Subcutaneous abdominal adipose tissue (tissue), 5 donors: ENCODE data around the gene IGFL2.
"Not testable (repeated sequence)": the region's sequence is repeated elsewhere in the genome, so short reads cannot be mapped to it uniquely, and the experiment has no call there.

Experiments used
- H3K27ac ChIP-seq: one replicate; pipeline ENCODE4 v1.7.0; 2013; ENCODE audit warnings: low read depth, mild to moderate bottlenecking, inconsistent platforms, low read length, moderate library complexity
- H3K27me3 ChIP-seq, 5 donors: one replicate each; pipeline ENCODE4 v1.7.0; 2013; ENCODE audit warnings: low read length in 5 of 5, inconsistent platforms in 1 of 5; ENCODE audit not compliant: control insufficient read depth in 5 of 5, insufficient read depth in 4 of 5
- H3K36me3 ChIP-seq, 5 donors: one replicate each; pipeline ENCODE4 v1.7.0; 2013; ENCODE audit warnings: low read length in 5 of 5; ENCODE audit not compliant: control insufficient read depth in 5 of 5, insufficient read depth in 5 of 5
- H3K4me1 ChIP-seq, 5 donors: one replicate each; pipeline ENCODE4 v1.7.0; 2013; ENCODE audit warnings: low read length in 5 of 5, mild to moderate bottlenecking in 3 of 5, moderate library complexity in 1 of 5; ENCODE audit not compliant: control insufficient read depth in 5 of 5, insufficient read depth in 5 of 5
- H3K4me3 ChIP-seq, 5 donors: one replicate each; pipeline ENCODE4 v1.7.0; 2013; ENCODE audit warnings: low read length in 5 of 5, low read depth in 1 of 5
- H3K9ac ChIP-seq, 5 donors: one replicate each; pipeline ENCODE4 v1.7.0; 2013; ENCODE audit warnings: low read length in 5 of 5, mild to moderate bottlenecking in 4 of 5, moderate library complexity in 3 of 5
- H3K9me3 ChIP-seq, 5 donors: one replicate each; pipeline ENCODE4 v1.7.0; 2013; ENCODE audit warnings: low read length in 5 of 5; ENCODE audit not compliant: control insufficient read depth in 5 of 5
- donor health status: healthy.
- donor health status: healthy.
- donor health status: healthy.
- donor health status: healthy.
- donor health status: healthy.

The IGFL2 gene

DNA sequence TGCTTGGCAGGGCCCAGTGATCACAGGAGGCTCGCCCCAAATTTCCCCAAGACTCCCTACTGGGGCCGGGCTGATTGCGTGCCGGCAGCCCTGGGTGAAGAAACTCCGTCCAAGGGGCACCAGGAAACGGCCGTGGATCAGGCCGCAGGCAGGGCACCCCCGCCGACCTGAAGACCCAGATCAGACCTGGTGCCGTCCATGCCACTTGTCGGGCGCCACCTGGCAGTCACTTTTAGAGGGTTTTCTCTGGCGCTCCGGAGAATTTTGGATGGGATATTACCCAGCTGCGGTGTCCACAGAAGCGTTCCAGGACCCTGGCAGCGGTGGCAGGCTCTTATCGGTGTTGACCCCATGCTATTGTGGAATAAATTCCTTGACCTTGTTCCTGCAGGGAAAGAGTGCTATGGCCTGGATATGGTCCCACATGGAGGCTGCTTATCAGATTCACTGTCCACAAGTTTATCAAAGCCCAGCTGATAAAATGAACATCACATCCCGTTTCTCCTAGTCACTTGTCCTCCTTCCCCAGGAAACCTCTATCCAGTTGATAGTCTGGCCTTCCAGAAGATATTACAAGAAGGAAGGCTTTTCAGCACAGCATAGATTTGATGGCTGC is 38.2 kb downstream of the IGFL2 start:
- peaks cover 0 to 3% (median 0%) of the 10 kb centered on the region in 5 donors for H3K4me1 ChIP-seq
- no peaks in the 10 kb centered on the region for H3K36me3 ChIP-seq
- H3K4me3 ChIP-seq, result no peak overlapping the region

DNA sequence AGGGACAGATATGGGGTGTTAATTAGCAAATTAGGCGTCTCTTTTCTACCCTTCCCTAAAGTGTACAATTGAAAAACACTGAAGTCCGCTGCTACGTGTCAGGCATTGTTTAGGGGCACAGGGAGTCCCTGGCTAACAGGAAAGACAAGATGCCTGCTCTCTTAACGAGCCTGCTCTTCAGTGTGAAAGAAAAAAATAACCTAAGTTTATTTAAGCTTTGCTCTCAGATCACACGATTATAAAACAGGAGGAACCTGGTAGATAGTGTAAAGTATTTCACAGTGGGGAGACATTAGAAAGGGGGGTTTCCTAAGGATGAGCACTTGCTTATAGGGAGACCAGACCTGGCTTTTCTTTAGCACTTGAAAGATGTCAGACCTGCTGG is 38.7 kb downstream of the IGFL2 start:
- no peak overlapping the region for H3K9ac ChIP-seq
- H3K4me3 ChIP-seq, result no peak overlapping the region
- H3K27me3 ChIP-seq, result peaks cover 0 to 21% (median 15%) of the 10 kb centered on the region in 5 donors
- no peaks in the 10 kb centered on the region for H3K9me3 ChIP-seq
- H3K36me3 ChIP-seq, result no peaks in the 10 kb centered on the region
- H3K4me1 ChIP-seq, result peaks cover 0 to 3% (median 0%) of the 10 kb centered on the region in 5 donors
- no peak overlapping the region for H3K27ac ChIP-seq

More for the DNA sequence above, 38.2 kb downstream of the IGFL2 start:
- H3K9me3 ChIP-seq, result no peaks in the 10 kb centered on the region
- peaks cover 0 to 21% (median 14%) of the 10 kb centered on the region in 5 donors for H3K27me3 ChIP-seq
- no peak overlapping the region for H3K9ac ChIP-seq
- H3K27ac ChIP-seq, result no peak overlapping the region

DNA sequence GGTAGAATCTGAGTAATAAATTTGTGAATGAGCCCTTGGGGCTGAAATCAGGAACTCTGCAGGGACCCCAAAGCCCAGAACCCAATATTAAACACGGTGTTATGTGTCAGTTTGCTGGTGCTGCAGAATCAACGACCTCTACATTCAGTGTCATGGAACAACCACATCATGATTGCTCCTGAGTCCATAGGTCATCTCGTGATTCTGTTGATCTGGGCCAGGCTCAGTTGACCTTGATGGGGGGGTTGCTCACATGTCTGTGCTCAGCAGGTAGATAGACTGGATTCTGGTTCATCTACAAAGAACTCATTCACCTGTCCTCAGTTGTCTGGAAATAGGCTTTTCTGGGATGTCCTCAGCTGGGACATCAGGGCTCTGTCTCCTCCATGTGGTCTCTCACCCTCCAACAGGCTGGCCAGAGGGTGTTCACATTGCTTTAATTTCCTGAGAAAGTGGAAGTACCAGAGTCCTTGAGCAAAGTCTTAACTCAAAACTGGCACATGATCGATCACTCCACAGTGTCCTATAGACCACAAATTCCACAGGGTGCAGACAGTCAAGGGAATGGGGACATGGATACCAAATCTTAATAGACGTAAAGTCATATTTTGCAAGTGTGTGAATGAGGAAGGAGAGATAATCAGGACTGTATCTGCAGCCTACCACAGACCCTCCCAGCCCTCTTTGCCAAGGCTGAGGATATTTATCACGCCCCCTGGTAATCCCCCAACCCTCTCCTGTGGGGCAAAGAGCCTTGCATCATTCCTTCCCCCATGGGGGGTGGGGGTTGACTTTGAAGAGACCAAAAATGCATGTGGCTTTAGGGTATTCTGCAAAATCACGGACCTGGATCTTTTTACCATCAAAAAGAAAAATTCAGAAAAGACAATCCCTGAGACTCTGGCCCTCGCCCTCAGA is 42.2 kb downstream of the IGFL2 start:
- Histone ChIP-seq H3K4me3 (no peak overlapping the region), H3K27ac (no peak overlapping the region), H3K36me3 (no peaks in the 10 kb centered on the region), H3K9ac (no peak overlapping the region), H3K27me3 (peaks cover 0 to 28% (median 17%) of the 10 kb centered on the region in 5 donors), H3K4me1 (peaks cover 0 to 5% (median 0%) of the 10 kb centered on the region in 5 donors), H3K9me3 (no peaks in the 10 kb centered on the region)

GRCh38 chr19:46191356-46191755 is 43.3 kb downstream of the IGFL2 start:
- no peaks in the 10 kb centered on the region for H3K36me3 ChIP-seq
- no peaks in the 10 kb centered on the region for H3K9me3 ChIP-seq
- H3K4me1 ChIP-seq, result peaks cover 0 to 5% (median 0%) of the 10 kb centered on the region in 5 donors
- no peak overlapping the region for H3K4me3 ChIP-seq
- H3K9ac ChIP-seq, result no peak overlapping the region
- H3K27ac ChIP-seq, result no peak overlapping the region
- peaks cover 0 to 36% (median 24%) of the 10 kb centered on the region in 5 donors for H3K27me3 ChIP-seq

GRCh38 chr19:46191972-46192371 is 43.9 kb downstream of the IGFL2 start:
- Histone ChIP-seq H3K9me3 (no peaks in the 10 kb centered on the region), H3K4me3 (no peak overlapping the region), H3K27me3 (peaks cover 0 to 41% (median 29%) of the 10 kb centered on the region in 5 donors), H3K9ac (no peak overlapping the region), H3K4me1 (peaks cover 0 to 5% (median 0%) of the 10 kb centered on the region in 5 donors), H3K27ac (no peak overlapping the region), H3K36me3 (no peaks in the 10 kb centered on the region)

DNA sequence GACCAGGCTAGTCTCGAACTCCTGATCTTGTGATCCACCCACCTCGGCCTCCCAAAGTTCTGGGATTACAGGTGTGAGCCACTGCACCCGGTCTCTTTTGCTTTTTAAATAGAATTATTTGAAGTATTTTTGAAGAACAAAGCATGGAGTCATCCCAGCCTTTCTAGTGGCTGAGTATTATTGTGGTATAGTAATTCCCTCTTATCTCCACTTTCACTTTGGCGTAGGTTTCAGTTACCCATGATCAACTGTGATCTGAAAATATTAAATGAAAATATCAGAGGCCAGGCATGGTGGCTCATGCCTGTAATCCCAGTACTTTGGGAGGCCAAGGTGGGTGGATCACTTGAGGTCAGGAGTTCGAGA is 44.6 kb downstream of the IGFL2 start:
- H3K27ac ChIP-seq, H3K4me1 ChIP-seq, H3K9me3 ChIP-seq, H3K4me3 ChIP-seq, H3K36me3 ChIP-seq: not testable (repeated sequence)
- Histone ChIP-seq H3K9ac (peak overlapping the region in 1 of 5 donors; percentile 11), H3K27me3 (peaks cover 3 to 48% (median 36%) of the 10 kb centered on the region in 5 donors)

DNA sequence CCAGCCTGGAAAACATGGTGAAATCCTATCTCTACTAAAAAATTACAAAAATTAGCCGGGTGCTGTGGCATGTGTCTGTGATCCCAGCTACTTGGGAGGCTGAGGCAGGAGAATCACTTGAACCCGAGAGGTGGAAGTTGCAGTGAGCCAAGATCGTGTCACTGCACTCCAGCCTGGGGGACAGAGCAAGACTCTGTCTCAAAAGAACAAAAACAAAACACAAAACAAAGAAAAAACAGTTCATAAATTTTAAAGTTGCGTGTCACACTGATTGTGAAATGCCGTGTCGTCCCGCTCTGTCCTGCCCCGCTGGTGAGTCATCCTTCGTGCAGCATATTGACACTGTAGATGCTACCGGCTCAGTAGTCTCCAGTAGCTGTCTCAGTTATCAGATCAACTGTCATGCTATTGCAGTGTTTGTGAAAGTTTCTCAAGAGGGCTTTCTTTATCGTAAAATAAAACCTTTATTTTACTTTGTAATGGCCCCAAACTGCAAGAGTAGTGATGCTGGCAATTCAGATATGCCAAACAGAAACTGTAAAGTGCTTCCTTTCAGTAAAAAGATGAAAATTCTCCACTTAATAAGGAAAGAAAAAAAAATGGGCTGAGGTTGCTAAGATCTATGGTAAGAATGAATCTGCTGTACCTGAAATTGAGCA is 45.1 kb downstream of the IGFL2 start:
- peaks cover 3 to 46% (median 34%) of the 10 kb centered on the region in 5 donors for H3K27me3 ChIP-seq
- no peak overlapping the region for H3K27ac ChIP-seq

DNA sequence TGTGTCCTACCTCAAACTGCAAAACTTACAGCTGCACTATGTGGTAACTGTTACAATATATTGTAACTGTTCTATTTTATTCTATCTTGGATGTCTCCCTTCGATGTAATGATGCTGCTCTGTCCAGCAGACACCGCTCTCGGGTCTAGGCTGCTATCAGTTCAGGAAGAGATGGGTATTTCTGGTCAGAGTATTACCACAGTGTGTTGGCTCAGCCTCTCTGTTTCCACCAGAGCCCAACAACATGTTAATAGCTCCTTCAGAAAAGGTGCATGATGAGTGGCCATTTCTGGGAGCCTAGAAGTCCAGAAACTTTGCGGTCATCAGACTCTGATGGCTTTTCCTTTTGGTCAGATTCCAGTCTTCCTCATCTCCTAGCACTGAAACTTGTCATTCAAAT is 45.6 kb downstream of the IGFL2 start:
- peaks cover 3 to 41% (median 30%) of the 10 kb centered on the region in 5 donors for H3K27me3 ChIP-seq
- H3K9ac ChIP-seq, result no peak overlapping the region
- no peaks in the 10 kb centered on the region for H3K9me3 ChIP-seq
- no peak overlapping the region for H3K27ac ChIP-seq
- H3K4me1 ChIP-seq, result peaks cover 0 to 5% (median 0%) of the 10 kb centered on the region in 5 donors
- no peaks in the 10 kb centered on the region for H3K36me3 ChIP-seq
- H3K4me3 ChIP-seq, result no peak overlapping the region

More for the DNA sequence above, 45.1 kb downstream of the IGFL2 start:
- peaks cover 0 to 5% (median 0%) of the 10 kb centered on the region in 5 donors for H3K4me1 ChIP-seq
- H3K36me3 ChIP-seq, result no peaks in the 10 kb centered on the region
- H3K4me3 ChIP-seq, result no peak overlapping the region
- H3K9me3 ChIP-seq, result no peaks in the 10 kb centered on the region
- H3K9ac ChIP-seq, result peak overlapping the region in 1 of 5 donors; percentile 11

GRCh38 chr19:46195104-46195503 is 47.1 kb downstream of the IGFL2 start:
- no peaks in the 10 kb centered on the region for H3K9me3 ChIP-seq
- H3K4me3 ChIP-seq, result no peak overlapping the region
- peaks cover 0 to 5% (median 0%) of the 10 kb centered on the region in 5 donors for H3K4me1 ChIP-seq
- H3K9ac ChIP-seq, result no peak overlapping the region
- no peak overlapping the region for H3K27ac ChIP-seq
- H3K36me3 ChIP-seq, result no peaks in the 10 kb centered on the region
- peaks cover 9 to 34% (median 30%) of the 10 kb centered on the region in 5 donors for H3K27me3 ChIP-seq
